K562 (cell line): ENCODE data around the gene ZNF581. TPM values are rescaled to one million over a fixed set of nuclear protein-coding genes. Genes with fewer than 3 reads are reported as not detected.

ENCODE experiments used
- DLX4 ChIP-seq: fragments of 250-450 bp; sonication (Bioruptor Pico); IDR thresholded peaks from 2 replicates; pipeline ENCODE4 v1.6.1; 2021; ENCODE audit warnings: mild to moderate bottlenecking
- HSF4 ChIP-seq: fragments of 250-450 bp; sonication (Bioruptor Pico); IDR thresholded peaks from 2 replicates; pipeline ENCODE4 v2.1.2; 2022; ENCODE audit warnings: mild to moderate bottlenecking, moderate library complexity, borderline replicate concordance
- VEZF1 ChIP-seq: fragments of 200-800 bp; sonication (Bioruptor generic); IDR thresholded peaks from 2 replicates; pipeline ENCODE4 v1.6.1; 2017; ENCODE audit warnings: missing genetic modification characterization, missing compliant biosample characterization
- ZNF318 ChIP-seq, 2 experiments: fragments of 450-650 bp; IDR thresholded peaks; 2 replicates each; pipeline ENCODE4 v1.6.1; 2016; ENCODE audit warnings: mild to moderate bottlenecking in 2 of 2, borderline replicate concordance in 1 of 2, low read depth in 1 of 2, moderate library complexity in 1 of 2
- polyA plus RNA-seq, 8 experiments: library from polyadenylated mRNA; depleted of rRNA in 4 of 8; stranded (reverse) in 5 of 8; unstranded in 3 of 8; fragments of >200 nt; fragmentation: Nextera tagmentation in 2 of 8; fragmentation: Illumina TruSeq in 1 of 8; extraction: Ambion mirVana in 2 of 8; extraction: Trizol in 1 of 8; gene quantifications; 2 replicates each; pipeline versions ENCODE4 v1.2.1 to v1.2.3, GENCODE V29; 2011 to 2014; ENCODE audit warnings: inconsistent platforms in 1 of 8, missing spikeins in 1 of 8
- total RNA-seq, 7 experiments: library from RNA; depleted of rRNA in 6 of 7; stranded (reverse); fragments of >200 nt in 6 of 7; fragmentation: Illumina TruSeq in 2 of 7; extraction: Trizol in 2 of 7; gene quantifications; 2 replicates each; pipeline versions ENCODE4 v1.2.1 to v1.2.3, GENCODE V29; 2011 to 2021; ENCODE audit warnings: low replicate concordance in 1 of 7

Gene ZNF581
- total and polyA plus RNA-seq, 9 of the 15 experiments (the other 6 are each of a cell fraction or from before 2014, with no cell fraction given), result 2.4 to 39.4 (median 15.4) TPM

- TF ChIP-seq ZNF318 (IDR thresholded peaks at IDR 0.05; ENCODE audit: borderline replicate concordance in 1 of 2, low read depth in 1 of 2), result no peak
- no peak for TF ChIP-seq HSF4
- 0 out of 2 replicates have a peak, but pooled peaks have one; percentile 9 for TF ChIP-seq VEZF1 (CRISPR knock-in tag)
- no peak for TF ChIP-seq DLX4 (CRISPR knock-in tag)
Observed at GRCh38 chr19:55603581-55604292, 39.7 kb upstream of the ZNF581 start (continued).
